ENCODE data around the gene LATS1.
"Not testable (repeated sequence)": the region's sequence is repeated elsewhere in the genome, so short reads cannot be mapped to it uniquely, and the experiment has no call there.

LATS1 gene

DNA sequence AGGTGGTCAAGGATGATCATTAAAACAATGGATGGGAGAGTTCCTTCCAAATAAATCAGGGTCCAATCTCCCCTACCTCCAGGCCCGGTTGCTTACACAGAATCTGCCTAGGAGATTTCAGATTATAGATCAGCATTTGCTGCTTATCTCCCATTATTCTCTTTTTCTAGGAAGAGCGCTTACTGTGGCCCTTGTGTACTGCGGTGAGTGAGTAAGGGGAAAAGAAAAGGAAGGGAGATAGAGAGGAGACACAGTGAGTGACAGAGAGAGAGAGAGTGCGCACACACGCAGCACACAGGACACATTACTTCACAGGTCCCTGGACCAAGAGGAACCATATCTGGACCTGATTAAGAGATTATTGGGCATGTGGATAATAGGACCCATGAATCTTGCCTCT, 6.2 kb downstream of the LATS1 start:
- Mint-ChIP-seq H3K36me3 (peaks cover 54% of the 10 kb centered on the region), H3K4me3 (no peak overlapping the region), H3K4me1 (peaks cover 45% of the 10 kb centered on the region)

DNA sequence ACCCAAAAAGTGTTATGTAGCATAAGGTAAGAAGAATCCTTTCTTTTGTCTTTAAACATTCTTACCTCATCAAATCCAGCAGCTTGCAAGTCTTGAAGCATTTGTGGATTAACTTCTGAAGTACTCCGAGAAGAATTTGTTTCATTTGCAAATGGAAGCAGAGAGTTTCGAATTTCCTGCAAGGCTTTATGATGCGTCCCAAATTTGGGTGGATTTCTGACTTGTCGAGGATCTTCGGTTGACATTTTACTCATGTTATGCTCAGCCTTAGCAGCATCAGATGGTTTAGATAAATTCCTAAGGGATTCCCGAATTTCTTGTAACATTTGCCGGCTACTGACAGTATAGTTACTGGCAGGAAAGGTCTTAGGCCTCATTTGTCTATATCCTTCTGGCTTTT, 16.2 kb downstream of the LATS1 start:
- peaks cover 22% of the 10 kb centered on the region for H3K4me1 Mint-ChIP-seq
- H3K27ac Mint-ChIP-seq: no peak overlapping the region
- H3K36me3 Mint-ChIP-seq: peaks cover 69% of the 10 kb centered on the region
- DNase-seq (ENCODE audit: low spot score in 2 of 2) (no peak), ATAC-seq (no peak)
- H3K9me3 Mint-ChIP-seq: no peaks in the 10 kb centered on the region
- no peak overlapping the region for H3K4me3 Mint-ChIP-seq

More for the DNA sequence above, 6.2 kb downstream of the LATS1 start:
- DNase-seq (ENCODE audit: low spot score in 2 of 2): no peak
- ATAC-seq: no peak
- H3K9me3 Mint-ChIP-seq: no peaks in the 10 kb centered on the region
- H3K27ac Mint-ChIP-seq: peak overlapping the region; percentile 33

DNA sequence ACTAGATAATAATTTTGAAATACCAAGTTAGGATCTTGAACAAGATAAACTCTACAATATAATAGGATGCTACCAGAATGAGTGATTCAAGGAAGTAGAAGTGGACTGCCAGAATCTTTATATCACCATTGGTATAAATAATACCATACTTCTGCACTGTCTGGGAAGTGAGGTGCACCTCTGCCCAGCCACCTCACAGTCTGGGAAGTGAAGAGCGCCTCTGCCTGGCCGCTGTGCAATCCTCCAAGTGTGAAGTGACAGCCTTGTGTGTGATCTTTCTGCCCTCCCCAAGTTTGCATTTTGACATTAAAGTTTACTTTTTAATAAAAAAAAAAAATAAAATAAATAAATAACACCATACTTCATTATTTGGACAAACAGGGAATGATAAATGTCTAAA, 18.8 kb downstream of the LATS1 start:
- Mint-ChIP-seq H3K27ac (no peak overlapping the region), H3K36me3 (peaks cover 74% of the 10 kb centered on the region), H3K9me3 (no peaks in the 10 kb centered on the region), H3K4me3 (no peak overlapping the region), H3K4me1 (peaks cover 7% of the 10 kb centered on the region)
- DNase-seq (ENCODE audit: low spot score in 2 of 2) (no peak), ATAC-seq (no peak)

DNA sequence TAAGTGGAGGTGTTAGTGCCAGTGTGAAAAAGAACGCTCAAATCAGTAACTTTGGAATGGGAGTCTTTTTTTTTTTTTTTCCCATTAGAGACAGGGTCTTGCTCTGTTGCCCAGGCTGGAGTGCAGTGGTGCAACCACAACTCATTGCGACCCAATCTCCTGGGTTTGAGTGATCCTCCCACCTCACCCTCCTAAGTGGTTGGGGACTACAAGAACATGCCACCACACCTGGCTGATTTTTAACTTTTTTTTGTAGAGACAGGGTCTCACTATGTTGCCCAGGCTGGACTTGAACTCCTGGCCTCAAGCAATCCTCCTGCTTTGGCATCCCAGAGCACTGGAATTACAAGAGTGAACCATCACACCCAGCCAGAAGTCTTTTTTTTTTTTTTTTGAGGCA, 19.7 kb downstream of the LATS1 start:
- Mint-ChIP-seq H3K4me1 (peaks cover 7% of the 10 kb centered on the region), H3K36me3 (peaks cover 84% of the 10 kb centered on the region), H3K4me3 (no peak overlapping the region), H3K9me3 (no peaks in the 10 kb centered on the region), H3K27ac (no peak overlapping the region)
- no peak for ATAC-seq
- DNase-seq (ENCODE audit: low spot score in 2 of 2): no peak

DNA sequence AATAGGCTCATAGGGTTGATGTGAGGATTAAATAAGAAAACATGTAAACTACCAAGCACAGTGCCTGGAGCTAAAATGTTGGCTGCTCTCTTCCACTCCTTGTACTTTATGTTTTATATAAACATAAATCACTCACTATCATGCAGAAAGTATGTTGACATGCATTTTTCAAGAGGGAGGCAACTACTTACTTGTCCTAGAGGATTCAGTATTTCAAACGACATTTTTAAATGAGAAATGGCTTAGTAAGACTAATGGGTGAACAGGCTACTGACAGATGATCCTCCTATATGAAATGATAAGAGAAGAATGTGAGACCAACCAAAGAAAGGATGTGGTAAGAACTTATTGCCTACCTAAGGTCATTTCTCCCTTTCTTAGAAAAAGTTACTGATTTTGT, 21.0 kb downstream of the LATS1 start:
- no peak for DNase-seq (ENCODE audit: low spot score in 2 of 2)
- Mint-ChIP-seq H3K36me3 (peaks cover 95% of the 10 kb centered on the region), H3K4me1 (peaks cover 10% of the 10 kb centered on the region), H3K27ac (no peak overlapping the region), H3K9me3 (no peaks in the 10 kb centered on the region), H3K4me3 (no peak overlapping the region)
- ATAC-seq: no peak

DNA sequence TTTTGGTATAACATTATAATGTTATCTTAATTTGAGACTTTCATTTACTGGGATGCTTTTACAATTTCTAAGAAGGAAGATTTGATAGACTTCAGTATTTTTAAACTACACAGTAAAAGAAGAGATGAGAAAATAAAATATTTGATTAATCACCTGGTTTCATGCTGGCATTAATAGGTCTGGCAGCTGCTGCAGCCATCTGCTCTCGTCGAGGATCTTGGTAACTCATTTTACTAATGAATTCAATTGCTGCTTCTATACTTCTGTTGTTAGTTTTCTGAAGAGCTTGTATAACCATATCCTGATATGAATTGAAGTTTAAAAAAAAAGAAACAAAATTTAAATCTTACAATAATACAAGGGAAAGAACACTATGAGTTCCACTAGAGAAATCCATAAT, 23.0 kb downstream of the LATS1 start:
- Mint-ChIP-seq H3K36me3 (peaks cover 94% of the 10 kb centered on the region), H3K27ac (no peak overlapping the region), H3K4me1 (peaks cover 15% of the 10 kb centered on the region)

DNA sequence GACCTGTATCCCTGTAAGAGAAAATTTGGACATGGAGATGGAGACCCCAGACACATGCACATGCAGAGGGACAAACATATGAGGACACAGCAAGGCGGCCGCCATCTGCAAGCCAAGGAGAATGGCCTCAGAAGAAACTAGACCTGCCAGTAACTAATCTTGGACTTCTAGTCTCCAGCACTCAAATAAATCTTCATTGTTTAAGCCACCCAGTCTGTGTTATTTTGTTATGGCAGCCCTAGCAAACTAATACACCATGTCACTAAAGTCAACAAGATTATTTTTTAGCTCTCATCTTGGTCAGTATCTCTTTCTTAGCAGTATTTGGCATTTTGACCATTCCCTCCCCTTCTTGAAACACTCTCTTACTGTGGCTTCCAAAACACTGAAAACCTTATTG, 26.7 kb downstream of the LATS1 start:
- Mint-ChIP-seq H3K9me3 (no peaks in the 10 kb centered on the region), H3K4me1 (peaks cover 30% of the 10 kb centered on the region), H3K4me3 (no peak overlapping the region), H3K36me3 (peaks cover 87% of the 10 kb centered on the region), H3K27ac (no peak overlapping the region)
- DNase-seq (ENCODE audit: low spot score in 2 of 2): no peak
- ATAC-seq: no peak

More for the DNA sequence above, 23.0 kb downstream of the LATS1 start:
- H3K4me3 Mint-ChIP-seq: no peak overlapping the region
- DNase-seq (ENCODE audit: low spot score in 2 of 2) (no peak), ATAC-seq (no peak)
- no peaks in the 10 kb centered on the region for H3K9me3 Mint-ChIP-seq

DNA sequence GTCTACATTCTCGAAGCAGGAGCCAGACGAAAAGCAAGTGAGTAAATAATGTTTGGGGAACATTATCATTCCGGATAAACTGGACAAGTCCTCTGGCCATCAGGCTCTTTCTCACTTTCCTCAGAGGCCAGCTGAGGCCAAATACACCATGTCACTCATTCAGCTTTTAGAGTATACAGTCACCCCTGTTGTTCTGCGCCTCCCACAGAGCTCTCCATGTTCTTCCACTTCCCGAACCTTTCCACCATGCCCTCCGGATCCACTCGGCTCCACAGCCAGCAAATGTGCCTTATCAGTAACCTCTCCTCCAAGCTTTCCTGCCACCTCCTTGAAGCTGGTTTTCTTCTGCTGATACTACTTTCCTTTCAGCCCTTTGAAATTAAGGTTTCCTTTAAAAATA, 31.7 kb downstream of the LATS1 start:
- Mint-ChIP-seq H3K36me3 (peaks cover 85% of the 10 kb centered on the region), H3K4me1 (peaks cover 31% of the 10 kb centered on the region), H3K9me3 (no peaks in the 10 kb centered on the region), H3K4me3 (no peak overlapping the region), H3K27ac (peak overlapping the region; percentile 29)
- no peak for ATAC-seq
- DNase-seq (ENCODE audit: low spot score in 2 of 2): no peak

DNA sequence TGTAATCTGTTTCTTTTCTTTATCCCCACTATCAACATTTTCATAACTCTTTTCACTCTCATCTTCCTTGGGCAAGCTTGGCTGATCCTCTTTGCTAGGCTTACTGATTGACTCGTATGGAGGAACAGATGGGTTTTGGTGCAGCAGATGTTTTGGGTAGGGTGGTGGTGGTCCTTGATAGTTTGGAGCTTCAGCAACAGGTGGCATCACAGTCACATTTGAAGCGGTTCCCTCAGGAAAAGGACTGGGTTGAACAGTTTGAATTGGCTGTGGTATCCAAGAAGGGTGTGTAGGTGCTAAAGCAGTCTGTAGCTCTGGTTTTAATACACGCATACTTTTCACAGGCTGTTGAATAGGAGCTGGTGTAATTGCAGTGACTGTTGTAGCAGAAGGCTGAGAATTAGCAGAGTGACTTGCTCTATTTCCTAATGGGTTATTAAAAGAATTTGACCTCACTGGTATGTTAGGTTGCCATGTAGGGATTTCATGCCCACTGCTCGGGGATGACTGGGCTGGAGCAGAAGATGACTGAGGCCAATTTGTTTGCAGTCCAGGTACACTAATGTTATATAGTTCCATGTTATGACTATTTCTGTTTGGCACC, 34.5 kb downstream of the LATS1 start:
- H3K9me3 Mint-ChIP-seq: no peaks in the 10 kb centered on the region
- H3K4me1 Mint-ChIP-seq: peaks cover 33% of the 10 kb centered on the region
- H3K4me3 Mint-ChIP-seq: no peak overlapping the region
- no peak for DNase-seq (ENCODE audit: low spot score in 2 of 2)
- ATAC-seq: no peak
- peaks cover 89% of the 10 kb centered on the region for H3K36me3 Mint-ChIP-seq
- H3K27ac Mint-ChIP-seq: no peak overlapping the region

DNA sequence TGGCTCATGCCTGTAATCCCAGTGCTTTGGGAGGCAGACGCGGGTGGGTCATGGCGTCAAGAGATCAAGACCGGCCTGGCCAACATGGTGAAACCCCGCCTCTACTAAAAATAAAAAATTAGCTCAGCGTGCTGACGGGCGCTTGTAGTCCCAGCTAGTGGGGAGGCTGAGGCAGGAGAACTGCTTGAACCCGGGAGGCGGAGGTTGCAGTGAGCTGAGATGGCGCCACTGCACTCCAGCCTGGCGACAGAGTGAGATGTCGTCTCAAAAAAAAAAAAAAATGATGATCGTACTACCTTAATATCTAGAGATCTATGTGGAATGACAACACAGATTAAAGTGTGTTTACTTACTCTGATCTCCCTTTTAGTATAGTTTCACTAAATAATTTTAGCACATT, 36.1 kb downstream of the LATS1 start:
- Mint-ChIP-seq H3K4me1 (peaks cover 22% of the 10 kb centered on the region), H3K36me3 (peaks cover 97% of the 10 kb centered on the region)
- not testable (repeated sequence) for H3K4me3 Mint-ChIP-seq; H3K9me3 Mint-ChIP-seq; H3K27ac Mint-ChIP-seq; ATAC-seq; DNase-seq (ENCODE audit: low spot score in 2 of 2)

DNA sequence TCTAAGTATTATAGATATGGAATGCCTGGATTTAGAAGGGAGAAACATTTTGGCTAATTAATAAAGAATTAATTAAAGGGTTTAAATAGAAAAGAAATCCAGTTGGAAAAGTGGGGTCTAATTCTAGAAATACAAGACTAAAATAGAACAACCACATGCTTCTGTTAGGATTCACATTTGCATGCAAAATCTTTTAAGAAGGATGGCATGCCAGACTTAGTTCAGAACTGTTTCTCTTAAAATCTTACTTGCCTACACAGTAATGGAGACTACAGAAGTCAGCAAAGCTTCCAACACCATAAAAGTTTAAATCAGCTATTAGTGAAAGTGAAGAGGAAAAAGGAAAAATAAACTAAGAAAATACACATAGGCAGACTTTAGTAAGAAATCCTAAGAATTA, 36.7 kb downstream of the LATS1 start:
- Mint-ChIP-seq H3K4me1 (peaks cover 15% of the 10 kb centered on the region), H3K4me3 (no peak overlapping the region), H3K27ac (no peak overlapping the region), H3K9me3 (no peaks in the 10 kb centered on the region), H3K36me3 (peaks cover 97% of the 10 kb centered on the region)
- no peak for DNase-seq (ENCODE audit: low spot score in 2 of 2)
- ATAC-seq: no peak

DNA sequence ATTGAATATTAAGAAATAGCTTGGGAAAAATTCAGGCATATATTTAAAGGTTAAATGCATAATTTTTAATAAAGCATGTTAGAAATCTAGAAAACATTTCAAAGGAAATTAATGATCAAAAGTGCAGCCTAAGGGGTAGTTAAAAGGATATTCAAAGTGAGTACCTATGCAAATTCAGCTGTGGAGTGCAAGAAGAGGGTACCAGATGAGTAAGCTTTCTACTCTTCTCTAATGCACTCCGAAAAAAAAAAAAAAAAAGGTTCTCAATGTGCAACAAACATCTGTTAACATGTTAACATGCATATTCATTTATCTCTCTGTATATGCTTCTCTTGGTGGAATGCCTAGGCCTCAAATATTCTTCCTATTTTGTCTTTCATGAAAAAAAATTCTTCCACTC, 37.4 kb downstream of the LATS1 start:
- Mint-ChIP-seq H3K27ac (no peak overlapping the region), H3K4me1 (peaks cover 13% of the 10 kb centered on the region), H3K9me3 (no peaks in the 10 kb centered on the region), H3K36me3 (peaks cover 97% of the 10 kb centered on the region), H3K4me3 (no peak overlapping the region)
- ATAC-seq (no peak), DNase-seq (ENCODE audit: low spot score in 2 of 2) (no peak)

DNA sequence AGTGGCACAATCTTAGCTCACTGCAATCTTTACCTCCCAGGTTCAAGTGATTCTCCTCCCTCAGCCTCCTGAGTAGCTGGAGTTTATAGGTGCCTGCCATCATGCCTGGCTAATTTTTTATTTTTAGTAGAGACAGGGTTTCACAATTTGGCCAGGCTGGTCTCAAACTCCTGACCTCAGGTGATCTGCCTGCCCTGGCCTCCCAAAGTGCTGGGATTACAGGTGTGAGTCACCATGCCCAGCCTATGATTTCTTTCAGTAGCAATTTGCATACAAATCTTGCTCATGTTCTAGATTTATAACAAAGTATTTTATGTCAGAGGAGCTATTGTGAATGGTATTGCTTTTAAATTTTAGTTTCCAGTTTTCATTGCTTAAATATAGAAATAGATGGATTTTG, 45.6 kb downstream of the LATS1 start:
- DNase-seq (ENCODE audit: low spot score in 2 of 2); H3K27ac Mint-ChIP-seq; ATAC-seq; H3K4me3 Mint-ChIP-seq; H3K9me3 Mint-ChIP-seq; H3K4me1 Mint-ChIP-seq: not testable (repeated sequence)
- peaks cover 100% of the 10 kb centered on the region for H3K36me3 Mint-ChIP-seq

DNA sequence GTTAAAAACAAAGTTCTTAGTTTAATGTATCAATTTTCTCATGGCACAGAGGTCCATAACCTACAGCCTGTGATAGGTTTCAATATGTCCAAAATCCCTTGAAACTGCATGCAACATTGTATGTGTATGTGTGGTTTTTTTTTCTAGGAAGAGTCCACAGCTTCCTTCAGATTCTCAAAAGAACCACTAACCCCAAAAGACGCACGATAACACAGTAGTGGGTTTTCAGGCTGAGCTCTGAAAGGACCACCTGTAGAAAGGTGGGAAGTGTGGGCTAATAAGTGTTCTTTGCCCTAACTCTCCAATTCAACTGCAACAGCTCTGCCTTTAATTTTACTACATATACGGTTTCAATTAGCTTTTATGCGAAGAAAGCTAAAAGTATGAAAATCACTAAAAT, 57.9 kb downstream of the LATS1 start:
- Mint-ChIP-seq H3K36me3 (peaks cover 58% of the 10 kb centered on the region), H3K27ac (no peak overlapping the region), H3K9me3 (no peaks in the 10 kb centered on the region), H3K4me1 (no peaks in the 10 kb centered on the region), H3K4me3 (no peak overlapping the region)
- DNase-seq (ENCODE audit: low spot score in 2 of 2) (no peak), ATAC-seq (peak; percentile 32)

DNA sequence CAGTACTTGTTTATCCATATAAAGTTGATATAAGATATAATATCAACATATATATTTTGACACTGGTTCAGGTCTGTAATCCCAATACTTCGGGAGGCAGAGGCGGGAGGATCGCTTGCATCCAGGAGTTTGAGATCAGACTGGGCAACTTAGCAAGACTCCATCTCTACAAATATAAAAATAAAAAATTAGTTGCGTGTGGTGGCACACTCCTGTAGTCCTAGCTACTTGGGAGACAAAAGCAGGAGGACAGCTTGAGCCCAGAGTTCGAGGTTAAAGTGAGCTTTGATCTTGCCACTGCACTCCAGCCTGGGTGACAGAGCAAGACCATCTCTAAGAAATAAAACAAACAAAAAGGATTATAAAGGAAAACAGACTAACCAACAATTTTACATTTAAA, 60.5 kb downstream of the LATS1 start:
- no peak overlapping the region for H3K4me3 Mint-ChIP-seq

DNA sequence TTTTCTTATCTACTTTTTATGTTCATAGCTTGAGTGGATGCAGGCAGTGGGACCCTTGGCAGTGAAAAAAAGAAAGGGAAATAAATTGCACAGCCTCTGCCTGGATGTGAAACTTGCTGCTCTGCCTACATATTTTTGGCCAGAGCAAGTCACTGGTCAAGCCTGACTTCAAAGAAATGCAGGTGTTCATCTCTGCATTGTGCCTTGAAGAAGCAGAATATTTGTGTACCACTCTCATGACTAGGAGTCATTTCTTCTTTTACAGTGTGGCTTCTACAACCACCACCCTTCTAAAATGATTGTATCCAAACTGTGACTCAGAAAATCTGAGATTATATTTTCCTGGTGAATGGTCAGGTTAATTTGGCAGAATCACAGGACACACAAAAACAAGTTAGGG, 66.8 kb downstream of the LATS1 start:
- DNase-seq (ENCODE audit: low spot score in 2 of 2) (no peak), ATAC-seq (no peak)
- Mint-ChIP-seq H3K36me3 (peaks cover 5% of the 10 kb centered on the region), H3K27ac (no peak overlapping the region), H3K9me3 (no peaks in the 10 kb centered on the region), H3K4me1 (peaks cover 12% of the 10 kb centered on the region), H3K4me3 (no peak overlapping the region)

More for the DNA sequence above, 60.5 kb downstream of the LATS1 start:
- Mint-ChIP-seq H3K27ac (no peak overlapping the region), H3K36me3 (peaks cover 32% of the 10 kb centered on the region), H3K4me1 (no peaks in the 10 kb centered on the region), H3K9me3 (no peaks in the 10 kb centered on the region)
- DNase-seq (ENCODE audit: low spot score in 2 of 2): no peak
- no peak for ATAC-seq
